Jurkat, Clone E6-1 (cell line): ENCODE measurements around the gene IMMT.
"Not testable (repeated sequence)": the region's sequence is repeated elsewhere in the genome, so short reads cannot be mapped to it uniquely, and the experiment has no call there.

Experiments used
- DNase-seq: peaks from one replicate; pipeline ENCODE4 v3.0.0-alpha.2; 2011; ENCODE audit warnings: low read depth, low spot score
- H3K4me3 ChIP-seq: 2 replicates; pipeline ENCODE4 v1.5.1; 2011; ENCODE audit warnings: mild to moderate bottlenecking, low read length, control low read depth, moderate library complexity

IMMT gene

GRCh38 chr2:86204458-86204857 lies 9.2 kb upstream of the IMMT start:
- DNase-seq: no peak

GRCh38 chr2:86203614-86204013 lies 8.4 kb upstream of the IMMT start:
- no peak overlapping the region for H3K4me3 ChIP-seq
- DNase-seq: no peak

More at GRCh38 chr2:86204458-86204857, 9.2 kb upstream of the IMMT start:
- H3K4me3 ChIP-seq: no peak overlapping the region

- DNase-seq: no peak
- H3K4me3 ChIP-seq: no peak overlapping the region
Observed at GRCh38 chr2:86202702-86203101, 7.4 kb upstream of the IMMT start.

GRCh38 chr2:86202336-86202692 lies 7.1 kb upstream of the IMMT start:
- H3K4me3 ChIP-seq: no peak overlapping the region
- no peak for DNase-seq

GRCh38 chr2:86201671-86202335 lies 6.5 kb upstream of the IMMT start:
- DNase-seq: no peak
- H3K4me3 ChIP-seq: no peak overlapping the region

- peak overlapping the region; percentile 66 for H3K4me3 ChIP-seq
- not testable (repeated sequence) for DNase-seq
Observed at GRCh38 chr2:86200564-86200963, 5.3 kb upstream of the IMMT start.

- DNase-seq: no peak
- peak overlapping the region; percentile 66 for H3K4me3 ChIP-seq
Observed at GRCh38 chr2:86199834-86200177, 4.5 kb upstream of the IMMT start.

- DNase-seq: no peak
- peak overlapping the region; percentile 95 for H3K4me3 ChIP-seq
Observed at GRCh38 chr2:86195808-86196387, 636 bp upstream of the IMMT start.

- no peak for DNase-seq
- H3K4me3 ChIP-seq: peak overlapping the region; percentile 95
Observed at GRCh38 chr2:86194751-86195054, 559 bp downstream of the IMMT start.

- DNase-seq: no peak
- H3K4me3 ChIP-seq: peak overlapping the region; percentile 95
Observed at GRCh38 chr2:86193901-86194567, 1.2 kb downstream of the IMMT start.

- no peak overlapping the region for H3K4me3 ChIP-seq
- DNase-seq: no peak
Observed at GRCh38 chr2:86189782-86190416, 5.4 kb downstream of the IMMT start.

GRCh38 chr2:86186431-86186830 lies 8.8 kb downstream of the IMMT start:
- no peak for DNase-seq
- H3K4me3 ChIP-seq: no peak overlapping the region

GRCh38 chr2:86185517-86186212 lies 9.6 kb downstream of the IMMT start:
- H3K4me3 ChIP-seq: no peak overlapping the region; the same call in 1 of the 2 replicates
- peak; percentile 62 for DNase-seq

- H3K4me3 ChIP-seq: no peak overlapping the region
- DNase-seq: no peak
Observed at GRCh38 chr2:86176597-86176996, 18.7 kb downstream of the IMMT start.

- no peak overlapping the region for H3K4me3 ChIP-seq
- no peak for DNase-seq
Observed at GRCh38 chr2:86175828-86176227, 19.4 kb downstream of the IMMT start.

- no peak overlapping the region for H3K4me3 ChIP-seq
- DNase-seq: no peak
Observed at GRCh38 chr2:86174445-86174844, 20.8 kb downstream of the IMMT start.

GRCh38 chr2:86172610-86173009 lies 22.7 kb downstream of the IMMT start:
- no peak overlapping the region for H3K4me3 ChIP-seq
- no peak for DNase-seq

- H3K4me3 ChIP-seq: no peak overlapping the region
- no peak for DNase-seq
Observed at GRCh38 chr2:86171295-86171694, 24.0 kb downstream of the IMMT start.

GRCh38 chr2:86170449-86170848 lies 24.8 kb downstream of the IMMT start:
- H3K4me3 ChIP-seq: no peak overlapping the region
- peak; percentile 53 for DNase-seq
